HG03045 (cell line): ENCODE measurements around the gene EMSY.
"Not testable (repeated sequence)": the region's sequence is repeated elsewhere in the genome, so short reads cannot be mapped to it uniquely, and the experiment has no call there.

ENCODE experiments used
- ATAC-seq: cut with Tn5 transposase; IDR thresholded peaks from one replicate; pipeline ENCODE4 v1.9.1; 2021; ENCODE audit warnings: mild to moderate bottlenecking, moderate library complexity; ENCODE audit not compliant: unreplicated experiment

Gene EMSY

GRCh38 chr11:76591416-76591815 lies 146.6 kb downstream of the EMSY start:
- ATAC-seq, result no peak

- ATAC-seq, result no peak
Observed at GRCh38 chr11:76592025-76592914, 147.5 kb downstream of the EMSY start.

- no peak for ATAC-seq
Observed at GRCh38 chr11:76592961-76593360, 148.1 kb downstream of the EMSY start.

- ATAC-seq, result not testable (repeated sequence)
Observed at GRCh38 chr11:76595091-76595490, 150.3 kb downstream of the EMSY start.

- no peak for ATAC-seq
Observed at GRCh38 chr11:76596652-76597051, 151.8 kb downstream of the EMSY start.

- ATAC-seq, result no peak
Observed at GRCh38 chr11:76597533-76598425, 153.0 kb downstream of the EMSY start.

GRCh38 chr11:76598426-76598839 lies 153.6 kb downstream of the EMSY start:
- no peak for ATAC-seq

GRCh38 chr11:76599041-76600013 lies 154.5 kb downstream of the EMSY start:
- ATAC-seq, result no peak

GRCh38 chr11:76600124-76600655 lies 155.4 kb downstream of the EMSY start:
- ATAC-seq, result no peak

GRCh38 chr11:76601272-76601671 lies 156.5 kb downstream of the EMSY start:
- ATAC-seq, result no peak

- no peak for ATAC-seq
Observed at GRCh38 chr11:76601724-76602123, 156.9 kb downstream of the EMSY start.

- no peak for ATAC-seq
Observed at GRCh38 chr11:76602431-76602861, 157.6 kb downstream of the EMSY start.
